GM23338 (cell line): Measurements from ENCODE around the gene RPL34.

Experiments used
- CREB1 ChIP-seq: fragments of 250-450 bp; sonication (Bioruptor Pico); IDR thresholded peaks from 2 replicates; pipeline ENCODE4 v1.5.0; 2020; ENCODE audit warnings: low read depth, mild to moderate bottlenecking, moderate library complexity
- EZH2 ChIP-seq: fragments of 200-600 bp; sonication (generic); IDR thresholded peaks from one replicate; pipeline ENCODE4 v1.8.0; 2017; ENCODE audit warnings: antibody characterized with exemption, mild to moderate bottlenecking, low read depth; ENCODE audit not compliant: unreplicated experiment
- EZH2phosphoT487 ChIP-seq: fragments of 200-600 bp; sonication (generic); IDR thresholded peaks from one replicate; pipeline ENCODE4 v1.8.1; 2018; ENCODE audit warnings: antibody characterized with exemption; ENCODE audit not compliant: unreplicated experiment
- ZNF331 ChIP-seq: fragments of 250-450 bp; sonication (Bioruptor Pico); IDR thresholded peaks from 2 replicates; pipeline ENCODE4 v1.5.0; 2020; ENCODE audit warnings: low read depth, mild to moderate bottlenecking, moderate library complexity
- TF ChIP-seq, protein P1 (sequence below), 2 experiments: fragments of 200-600 bp in 1 of 2; sonication (generic) in 1 of 2; conservative IDR thresholded peaks; 2 replicates each; pipeline versions ENCODE4 v1.5.1 to v1.6.1; 2016 to 2017; ENCODE audit warnings: antibody characterized with exemption in 2 of 2, low read depth in 2 of 2, mild to moderate bottlenecking in 2 of 2, moderate library complexity in 1 of 2
- TF ChIP-seq, protein P2 (sequence below): IDR thresholded peaks from one replicate; pipeline ENCODE4 v1.6.1; 2018; ENCODE audit warnings: antibody characterized with exemption; ENCODE audit not compliant: unreplicated experiment

DNA sequence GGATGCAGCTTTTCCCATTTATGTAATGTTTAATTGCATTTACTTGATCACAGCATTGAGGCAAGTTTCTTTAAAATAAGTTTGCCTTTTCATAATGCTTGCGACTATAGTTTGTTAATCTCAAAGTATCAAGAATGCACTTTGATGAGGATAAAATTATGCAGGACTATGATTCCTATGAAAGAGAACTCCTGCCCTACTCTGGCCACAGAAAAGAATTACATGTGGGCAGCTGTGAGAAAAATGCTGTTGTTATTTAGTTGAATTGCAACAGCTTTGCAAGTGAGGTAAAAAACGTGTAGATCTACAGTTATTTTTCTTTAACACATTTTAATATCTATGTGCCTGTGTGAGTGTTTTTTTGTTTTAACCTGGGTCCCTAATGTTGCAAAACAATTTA is 17.5 kb downstream of the RPL34 start:
- TF ChIP-seq, protein P1, sequence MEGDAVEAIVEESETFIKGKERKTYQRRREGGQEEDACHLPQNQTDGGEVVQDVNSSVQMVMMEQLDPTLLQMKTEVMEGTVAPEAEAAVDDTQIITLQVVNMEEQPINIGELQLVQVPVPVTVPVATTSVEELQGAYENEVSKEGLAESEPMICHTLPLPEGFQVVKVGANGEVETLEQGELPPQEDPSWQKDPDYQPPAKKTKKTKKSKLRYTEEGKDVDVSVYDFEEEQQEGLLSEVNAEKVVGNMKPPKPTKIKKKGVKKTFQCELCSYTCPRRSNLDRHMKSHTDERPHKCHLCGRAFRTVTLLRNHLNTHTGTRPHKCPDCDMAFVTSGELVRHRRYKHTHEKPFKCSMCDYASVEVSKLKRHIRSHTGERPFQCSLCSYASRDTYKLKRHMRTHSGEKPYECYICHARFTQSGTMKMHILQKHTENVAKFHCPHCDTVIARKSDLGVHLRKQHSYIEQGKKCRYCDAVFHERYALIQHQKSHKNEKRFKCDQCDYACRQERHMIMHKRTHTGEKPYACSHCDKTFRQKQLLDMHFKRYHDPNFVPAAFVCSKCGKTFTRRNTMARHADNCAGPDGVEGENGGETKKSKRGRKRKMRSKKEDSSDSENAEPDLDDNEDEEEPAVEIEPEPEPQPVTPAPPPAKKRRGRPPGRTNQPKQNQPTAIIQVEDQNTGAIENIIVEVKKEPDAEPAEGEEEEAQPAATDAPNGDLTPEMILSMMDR (conservative IDR thresholded peaks at IDR 0.05; ENCODE audit: low read depth in 2 of 2): no peak
- TF ChIP-seq ZNF331 (no peak), EZH2 (no peak), EZH2phosphoT487 (no peak), CREB1 (CRISPR knock-in tag) (no peak)
- TF ChIP-seq, protein P2, sequence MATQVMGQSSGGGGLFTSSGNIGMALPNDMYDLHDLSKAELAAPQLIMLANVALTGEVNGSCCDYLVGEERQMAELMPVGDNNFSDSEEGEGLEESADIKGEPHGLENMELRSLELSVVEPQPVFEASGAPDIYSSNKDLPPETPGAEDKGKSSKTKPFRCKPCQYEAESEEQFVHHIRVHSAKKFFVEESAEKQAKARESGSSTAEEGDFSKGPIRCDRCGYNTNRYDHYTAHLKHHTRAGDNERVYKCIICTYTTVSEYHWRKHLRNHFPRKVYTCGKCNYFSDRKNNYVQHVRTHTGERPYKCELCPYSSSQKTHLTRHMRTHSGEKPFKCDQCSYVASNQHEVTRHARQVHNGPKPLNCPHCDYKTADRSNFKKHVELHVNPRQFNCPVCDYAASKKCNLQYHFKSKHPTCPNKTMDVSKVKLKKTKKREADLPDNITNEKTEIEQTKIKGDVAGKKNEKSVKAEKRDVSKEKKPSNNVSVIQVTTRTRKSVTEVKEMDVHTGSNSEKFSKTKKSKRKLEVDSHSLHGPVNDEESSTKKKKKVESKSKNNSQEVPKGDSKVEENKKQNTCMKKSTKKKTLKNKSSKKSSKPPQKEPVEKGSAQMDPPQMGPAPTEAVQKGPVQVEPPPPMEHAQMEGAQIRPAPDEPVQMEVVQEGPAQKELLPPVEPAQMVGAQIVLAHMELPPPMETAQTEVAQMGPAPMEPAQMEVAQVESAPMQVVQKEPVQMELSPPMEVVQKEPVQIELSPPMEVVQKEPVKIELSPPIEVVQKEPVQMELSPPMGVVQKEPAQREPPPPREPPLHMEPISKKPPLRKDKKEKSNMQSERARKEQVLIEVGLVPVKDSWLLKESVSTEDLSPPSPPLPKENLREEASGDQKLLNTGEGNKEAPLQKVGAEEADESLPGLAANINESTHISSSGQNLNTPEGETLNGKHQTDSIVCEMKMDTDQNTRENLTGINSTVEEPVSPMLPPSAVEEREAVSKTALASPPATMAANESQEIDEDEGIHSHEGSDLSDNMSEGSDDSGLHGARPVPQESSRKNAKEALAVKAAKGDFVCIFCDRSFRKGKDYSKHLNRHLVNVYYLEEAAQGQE: no peak
